DND-41 (cell line): ENCODE results near the gene CH25H.

Source experiments
- EZH2 ChIP-seq: IDR thresholded peaks from 3 replicates; pipeline ENCODE4 v1.6.1; 2012; ENCODE audit warnings: borderline replicate concordance, low read depth, mild to moderate bottlenecking, moderate library complexity, low read length, inconsistent platforms; ENCODE audit not compliant: severe bottlenecking
- TF ChIP-seq, protein P1 (sequence below): IDR thresholded peaks from 2 replicates; pipeline ENCODE4 v1.5.1; 2012; ENCODE audit warnings: borderline replicate concordance, low read length, moderate library complexity, mild to moderate bottlenecking; ENCODE audit not compliant: poor library complexity, severe bottlenecking; ENCODE audit errors: extremely low read depth

DNA sequence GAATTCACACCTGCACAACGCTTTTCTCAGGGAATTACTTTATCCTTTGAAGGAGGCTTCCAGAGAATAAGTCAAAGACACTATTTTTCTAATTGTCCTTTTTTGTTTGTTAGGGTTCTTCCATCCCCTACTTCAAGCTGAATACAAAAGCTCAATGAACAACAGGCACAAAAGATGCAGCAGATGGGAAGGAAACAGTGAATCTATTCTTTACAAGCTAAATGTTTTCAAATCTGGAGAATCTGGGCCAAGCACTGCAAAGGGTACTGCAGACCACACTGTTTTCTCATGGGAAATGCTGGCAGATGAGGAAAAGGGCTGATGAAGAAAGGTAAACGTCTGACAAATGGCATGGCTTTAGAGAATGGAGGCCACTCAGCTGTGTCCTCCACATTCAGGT, 25.9 kb upstream of the CH25H start:
- TF ChIP-seq, protein P1, sequence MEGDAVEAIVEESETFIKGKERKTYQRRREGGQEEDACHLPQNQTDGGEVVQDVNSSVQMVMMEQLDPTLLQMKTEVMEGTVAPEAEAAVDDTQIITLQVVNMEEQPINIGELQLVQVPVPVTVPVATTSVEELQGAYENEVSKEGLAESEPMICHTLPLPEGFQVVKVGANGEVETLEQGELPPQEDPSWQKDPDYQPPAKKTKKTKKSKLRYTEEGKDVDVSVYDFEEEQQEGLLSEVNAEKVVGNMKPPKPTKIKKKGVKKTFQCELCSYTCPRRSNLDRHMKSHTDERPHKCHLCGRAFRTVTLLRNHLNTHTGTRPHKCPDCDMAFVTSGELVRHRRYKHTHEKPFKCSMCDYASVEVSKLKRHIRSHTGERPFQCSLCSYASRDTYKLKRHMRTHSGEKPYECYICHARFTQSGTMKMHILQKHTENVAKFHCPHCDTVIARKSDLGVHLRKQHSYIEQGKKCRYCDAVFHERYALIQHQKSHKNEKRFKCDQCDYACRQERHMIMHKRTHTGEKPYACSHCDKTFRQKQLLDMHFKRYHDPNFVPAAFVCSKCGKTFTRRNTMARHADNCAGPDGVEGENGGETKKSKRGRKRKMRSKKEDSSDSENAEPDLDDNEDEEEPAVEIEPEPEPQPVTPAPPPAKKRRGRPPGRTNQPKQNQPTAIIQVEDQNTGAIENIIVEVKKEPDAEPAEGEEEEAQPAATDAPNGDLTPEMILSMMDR, result no peak
- no peak for TF ChIP-seq EZH2
